Measurements from ENCODE around the gene LPO.

Gene LPO

DNA sequence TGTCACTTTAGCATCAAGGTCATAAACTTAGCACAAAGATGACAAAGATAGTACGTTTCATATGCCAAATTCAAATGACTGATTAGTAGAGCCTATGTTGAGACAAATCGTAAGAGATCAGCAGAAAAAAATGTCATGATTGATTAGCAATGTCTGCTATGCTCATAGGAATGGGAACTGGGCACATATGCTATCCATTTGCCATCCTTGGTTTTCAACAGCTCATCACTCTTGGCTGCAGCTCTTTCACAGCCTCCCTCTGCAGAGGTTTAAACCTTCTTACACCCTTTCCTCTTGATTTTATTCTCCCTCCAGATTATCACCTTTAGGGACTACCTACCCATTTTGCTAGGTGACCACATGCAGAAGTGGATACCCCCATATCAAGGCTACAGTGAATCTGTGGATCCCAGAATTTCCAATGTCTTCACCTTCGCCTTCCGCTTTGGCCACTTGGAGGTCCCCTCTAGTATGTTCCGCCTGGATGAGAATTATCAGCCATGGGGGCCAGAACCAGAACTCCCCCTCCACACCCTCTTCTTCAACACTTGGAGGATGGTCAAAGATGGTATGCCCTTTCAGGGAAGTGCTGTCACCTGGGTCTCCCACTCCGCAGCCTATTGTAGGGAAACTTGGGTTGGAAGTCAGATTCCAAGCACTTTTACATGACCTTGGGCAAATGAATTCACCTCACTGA is 26.2 kb downstream of the LPO start:
- Histone ChIP-seq H3K9me3 (ENCODE audit: control insufficient read depth in 1 of 2, low read length in 2 of 2) (no peaks in the 10 kb centered on the region), H3K4me3 (ENCODE audit: low read depth in 1 of 2, low read length in 2 of 2) (no peak overlapping the region), H3K36me3 (ENCODE audit: control insufficient read depth in 1 of 2, insufficient read depth in 2 of 2, low read length in 2 of 2) (no peaks in the 10 kb centered on the region), H3K27me3 (ENCODE audit: low read depth, low read length) (peaks cover 11% of the 10 kb centered on the region), H3K4me1 (ENCODE audit: control insufficient read depth in 1 of 2, insufficient read depth in 2 of 2, low read length in 2 of 2) (no peaks in the 10 kb centered on the region), H3K27ac (ENCODE audit: low read length) (no peak overlapping the region)

- peaks cover 11% of the 10 kb centered on the region for H3K27me3 ChIP-seq (ENCODE audit: low read depth, low read length)
- H3K4me3 ChIP-seq (ENCODE audit: low read depth in 1 of 2, low read length in 2 of 2): no peak overlapping the region
- H3K9me3 ChIP-seq (ENCODE audit: control insufficient read depth in 1 of 2, low read length in 2 of 2): no peaks in the 10 kb centered on the region
These were observed 26.9 kb downstream of the LPO start for GRCh38 chr17:58265271-58265670.

DNA sequence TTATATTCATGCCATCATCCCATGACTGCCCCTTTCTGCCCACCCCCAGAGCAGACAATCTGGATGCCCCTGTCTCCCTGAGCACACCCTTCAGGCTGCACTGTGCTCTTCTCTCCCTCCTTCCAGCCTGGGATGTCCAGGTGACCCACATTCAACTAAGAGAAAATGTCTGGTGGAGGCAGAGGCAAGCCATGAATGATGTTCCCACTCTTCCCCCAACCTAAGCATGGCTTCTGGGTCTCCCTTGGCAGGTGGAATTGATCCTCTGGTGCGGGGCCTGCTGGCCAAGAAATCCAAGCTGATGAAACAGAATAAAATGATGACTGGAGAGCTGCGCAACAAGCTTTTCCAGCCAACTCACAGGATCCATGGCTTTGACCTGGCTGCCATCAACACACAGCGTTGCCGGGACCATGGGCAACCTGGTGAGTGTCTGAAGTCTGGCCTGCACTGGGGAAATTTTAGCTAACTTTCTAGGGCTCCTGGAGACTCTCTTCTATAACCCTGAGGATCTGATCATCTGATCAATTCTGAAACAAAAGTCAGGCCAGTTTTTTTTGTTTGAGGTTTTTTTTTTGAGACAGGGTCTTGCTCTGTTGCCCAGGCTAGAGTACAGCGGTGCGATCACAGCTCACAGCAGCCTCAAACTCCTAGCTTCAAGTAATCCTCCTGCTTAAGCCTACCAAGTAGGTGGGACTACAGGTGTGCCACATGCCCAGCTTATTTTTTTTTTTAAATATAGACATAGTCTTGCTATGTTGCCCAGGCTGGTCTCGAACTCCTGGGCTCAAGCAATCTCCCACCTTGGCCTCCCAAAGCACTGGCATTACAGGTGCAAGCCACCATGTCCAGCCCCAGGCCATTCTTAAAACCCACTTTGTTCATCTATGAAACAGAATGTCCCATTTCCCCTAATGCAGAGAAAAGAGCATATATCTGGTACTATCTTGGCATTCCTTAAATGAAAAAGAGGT is 27.8 kb downstream of the LPO start:
- Histone ChIP-seq H3K27ac (ENCODE audit: low read length) (no peak overlapping the region), H3K36me3 (ENCODE audit: control insufficient read depth in 1 of 2, insufficient read depth in 2 of 2, low read length in 2 of 2) (no peaks in the 10 kb centered on the region), H3K4me3 (ENCODE audit: low read depth in 1 of 2, low read length in 2 of 2) (no peak overlapping the region), H3K4me1 (ENCODE audit: control insufficient read depth in 1 of 2, insufficient read depth in 2 of 2, low read length in 2 of 2) (no peaks in the 10 kb centered on the region), H3K27me3 (ENCODE audit: low read depth, low read length) (peaks cover 11% of the 10 kb centered on the region), H3K9me3 (ENCODE audit: control insufficient read depth in 1 of 2, low read length in 2 of 2) (no peaks in the 10 kb centered on the region)

More at GRCh38 chr17:58265271-58265670, 26.9 kb downstream of the LPO start:
- Histone ChIP-seq H3K4me1 (ENCODE audit: control insufficient read depth in 1 of 2, insufficient read depth in 2 of 2, low read length in 2 of 2) (no peaks in the 10 kb centered on the region), H3K36me3 (ENCODE audit: control insufficient read depth in 1 of 2, insufficient read depth in 2 of 2, low read length in 2 of 2) (no peaks in the 10 kb centered on the region), H3K27ac (ENCODE audit: low read length) (no peak overlapping the region)

- Histone ChIP-seq H3K9me3 (ENCODE audit: control insufficient read depth in 1 of 2, low read length in 2 of 2) (no peaks in the 10 kb centered on the region), H3K4me1 (ENCODE audit: control insufficient read depth in 1 of 2, insufficient read depth in 2 of 2, low read length in 2 of 2) (no peaks in the 10 kb centered on the region), H3K27ac (ENCODE audit: low read length) (no peak overlapping the region), H3K36me3 (ENCODE audit: control insufficient read depth in 1 of 2, insufficient read depth in 2 of 2, low read length in 2 of 2) (no peaks in the 10 kb centered on the region), H3K27me3 (ENCODE audit: low read depth, low read length) (peaks cover 11% of the 10 kb centered on the region), H3K4me3 (ENCODE audit: low read depth in 1 of 2, low read length in 2 of 2) (no peak overlapping the region)
These were observed 29.3 kb downstream of the LPO start for GRCh38 chr17:58267347-58268324.

DNA sequence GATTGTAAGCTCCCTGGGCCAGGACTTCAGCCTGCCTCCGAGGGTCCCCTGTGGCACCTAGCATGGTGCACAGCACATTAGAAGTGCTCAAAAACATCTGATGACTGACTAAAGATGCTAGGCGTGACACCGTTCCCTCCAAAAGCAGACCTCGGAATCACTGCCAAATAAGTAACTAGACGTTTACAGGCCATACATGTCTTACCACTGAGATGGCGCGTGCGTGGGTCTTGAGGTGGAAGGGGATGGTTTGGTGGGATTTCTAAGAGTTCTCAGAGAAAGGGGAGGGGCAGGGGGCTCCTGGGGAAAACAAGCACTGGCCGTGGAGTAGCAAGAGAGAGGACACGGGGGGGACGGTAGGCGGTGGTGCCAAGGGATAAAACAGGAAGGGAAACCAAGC is 29.9 kb downstream of the LPO start:
- Histone ChIP-seq H3K27ac (ENCODE audit: low read length) (no peak overlapping the region), H3K9me3 (ENCODE audit: control insufficient read depth in 1 of 2, low read length in 2 of 2) (no peaks in the 10 kb centered on the region), H3K4me1 (ENCODE audit: control insufficient read depth in 1 of 2, insufficient read depth in 2 of 2, low read length in 2 of 2) (no peaks in the 10 kb centered on the region), H3K27me3 (ENCODE audit: low read depth, low read length) (peaks cover 11% of the 10 kb centered on the region), H3K36me3 (ENCODE audit: control insufficient read depth in 1 of 2, insufficient read depth in 2 of 2, low read length in 2 of 2) (no peaks in the 10 kb centered on the region), H3K4me3 (ENCODE audit: low read depth in 1 of 2, low read length in 2 of 2) (no peak overlapping the region)

DNA sequence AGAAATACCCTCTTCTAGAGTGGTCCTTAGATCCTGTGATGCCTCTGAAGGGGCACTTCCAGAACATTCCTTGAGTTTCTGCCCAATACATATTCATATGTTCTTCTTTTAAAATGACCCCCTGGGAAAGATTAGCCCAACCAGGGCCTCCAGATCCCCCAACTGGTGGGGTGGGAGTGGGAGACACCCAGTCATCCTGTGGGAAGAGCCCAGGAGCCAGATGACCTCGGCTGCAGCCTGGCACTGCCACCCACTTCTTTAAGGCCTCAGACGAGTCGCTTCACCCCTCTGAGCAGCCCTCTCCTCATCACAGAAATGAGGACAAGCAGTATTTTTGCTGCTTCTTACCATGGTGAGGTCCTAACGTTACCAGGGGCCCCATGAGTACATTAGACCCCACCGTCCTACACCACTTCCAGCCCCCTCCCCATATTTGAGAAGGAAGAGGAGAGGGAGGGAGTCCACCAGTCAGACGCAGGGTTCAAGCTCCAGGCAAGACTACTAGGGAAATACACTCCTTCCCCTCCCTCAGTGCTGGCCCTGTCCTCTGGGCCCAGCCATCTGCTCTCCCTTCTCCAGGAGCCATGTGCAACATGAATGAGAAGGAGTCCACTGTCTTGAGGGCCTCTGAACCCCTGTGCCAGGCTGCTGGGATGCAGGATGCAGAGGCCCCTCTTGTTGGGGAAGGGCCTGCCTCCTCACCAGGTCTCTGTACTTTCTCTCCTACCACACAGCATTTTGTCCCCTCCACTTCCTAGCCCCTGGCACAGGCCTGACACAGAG is 30.6 kb downstream of the LPO start:
- H3K36me3 ChIP-seq (ENCODE audit: control insufficient read depth in 1 of 2, insufficient read depth in 2 of 2, low read length in 2 of 2): no peaks in the 10 kb centered on the region
- no peaks in the 10 kb centered on the region for H3K9me3 ChIP-seq (ENCODE audit: control insufficient read depth in 1 of 2, low read length in 2 of 2)
- H3K27ac ChIP-seq (ENCODE audit: low read length): no peak overlapping the region
- H3K4me1 ChIP-seq (ENCODE audit: control insufficient read depth in 1 of 2, insufficient read depth in 2 of 2, low read length in 2 of 2): no peaks in the 10 kb centered on the region
- no peak overlapping the region for H3K4me3 ChIP-seq (ENCODE audit: low read depth in 1 of 2, low read length in 2 of 2)
- H3K27me3 ChIP-seq (ENCODE audit: low read depth, low read length): peaks cover 6% of the 10 kb centered on the region

- Histone ChIP-seq H3K36me3 (ENCODE audit: control insufficient read depth in 1 of 2, insufficient read depth in 2 of 2, low read length in 2 of 2) (no peaks in the 10 kb centered on the region), H3K9me3 (ENCODE audit: control insufficient read depth in 1 of 2, low read length in 2 of 2) (no peaks in the 10 kb centered on the region), H3K4me3 (ENCODE audit: low read depth in 1 of 2, low read length in 2 of 2) (no peak overlapping the region), H3K4me1 (ENCODE audit: control insufficient read depth in 1 of 2, insufficient read depth in 2 of 2, low read length in 2 of 2) (no peaks in the 10 kb centered on the region), H3K27ac (ENCODE audit: low read length) (no peak overlapping the region), H3K27me3 (ENCODE audit: low read depth, low read length) (peaks cover 5% of the 10 kb centered on the region)
These were observed 31.3 kb downstream of the LPO start for GRCh38 chr17:58269557-58270291.

DNA sequence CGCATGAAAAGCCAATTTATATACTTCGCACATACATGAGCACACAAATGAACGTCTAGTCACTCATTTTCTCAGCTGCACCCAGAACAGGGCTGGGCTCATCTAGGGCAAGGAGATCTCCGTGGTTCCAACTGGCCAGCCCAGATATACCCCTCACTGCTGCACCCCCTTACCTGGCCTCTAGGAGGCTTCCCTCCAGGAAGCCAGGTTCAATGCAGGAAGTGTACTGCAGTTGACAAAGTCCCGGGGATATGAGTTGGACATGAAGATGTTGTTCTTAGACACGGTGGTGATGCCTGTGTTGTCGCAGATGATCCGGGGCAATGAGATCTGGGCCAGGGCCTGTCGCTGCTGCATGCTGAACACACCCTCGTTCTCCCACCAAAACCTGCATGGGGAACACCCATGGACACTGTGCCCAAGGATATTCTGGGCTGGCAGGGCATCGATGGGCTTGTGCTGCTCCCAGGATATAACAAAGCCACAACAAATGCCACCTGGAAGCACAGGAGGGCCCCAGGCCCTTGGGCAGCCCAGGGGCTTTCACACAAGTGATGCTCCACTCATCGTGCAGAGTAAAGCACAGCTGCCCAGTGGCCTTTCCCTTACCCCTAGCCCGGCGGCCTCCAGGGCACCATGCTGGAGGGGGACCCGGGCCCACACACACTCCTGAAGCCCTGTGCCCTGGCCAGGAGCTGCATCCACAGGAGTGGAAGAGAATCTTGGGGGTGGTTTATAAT is 32.3 kb downstream of the LPO start:
- Histone ChIP-seq H3K4me1 (ENCODE audit: control insufficient read depth in 1 of 2, insufficient read depth in 2 of 2, low read length in 2 of 2) (no peaks in the 10 kb centered on the region), H3K9me3 (ENCODE audit: control insufficient read depth in 1 of 2, low read length in 2 of 2) (no peaks in the 10 kb centered on the region), H3K27ac (ENCODE audit: low read length) (no peak overlapping the region), H3K36me3 (ENCODE audit: control insufficient read depth in 1 of 2, insufficient read depth in 2 of 2, low read length in 2 of 2) (no peaks in the 10 kb centered on the region), H3K4me3 (ENCODE audit: low read depth in 1 of 2, low read length in 2 of 2) (no peak overlapping the region), H3K27me3 (ENCODE audit: low read depth, low read length) (peaks cover 3% of the 10 kb centered on the region)

GRCh38 chr17:58271216-58271931 is 33.0 kb downstream of the LPO start:
- Histone ChIP-seq H3K4me3 (ENCODE audit: low read depth in 1 of 2, low read length in 2 of 2) (no peak overlapping the region), H3K36me3 (ENCODE audit: control insufficient read depth in 1 of 2, insufficient read depth in 2 of 2, low read length in 2 of 2) (no peaks in the 10 kb centered on the region), H3K27me3 (ENCODE audit: low read depth, low read length) (peaks cover 3% of the 10 kb centered on the region), H3K27ac (ENCODE audit: low read length) (no peak overlapping the region), H3K9me3 (ENCODE audit: control insufficient read depth in 1 of 2, low read length in 2 of 2) (no peaks in the 10 kb centered on the region), H3K4me1 (ENCODE audit: control insufficient read depth in 1 of 2, insufficient read depth in 2 of 2, low read length in 2 of 2) (no peaks in the 10 kb centered on the region)

Data from muscle layer of duodenum (tissue), 2 donors.